GM20431 (cell line): ENCODE measurements around the gene PTGES.

Experiments
- in situ Hi-C: fragments of 300-500 bp; cut with MseI, MboI; formaldehyde crosslinking; loops from one replicate; pipeline ENCODE4 v1.15.0; 2020; ENCODE audit warnings: low sequenced_read_pairs; ENCODE audit not compliant: unreplicated experiment

Gene PTGES

GRCh38 chr9:129701054-129701453 is 51.8 kb downstream of the PTGES start:
- in situ Hi-C loops, result no loop called here

GRCh38 chr9:129698254-129698757 is 54.5 kb downstream of the PTGES start:
- in situ Hi-C loops, result loop anchor here (25.0 kb wide), 1 partner anchor 939 kb away; no protein-coding TSS in a partner anchor

- in situ Hi-C loops, result loop anchor here (25.0 kb wide), 1 partner anchor 940 kb away; no protein-coding TSS in a partner anchor
Measured at GRCh38 chr9:129697656-129698253, 55.1 kb downstream of the PTGES start.

GRCh38 chr9:129696944-129697655 is 55.7 kb downstream of the PTGES start:
- in situ Hi-C loops, result loop anchor here (25.0 kb wide), 1 partner anchor 940 kb away; no protein-coding TSS in a partner anchor

GRCh38 chr9:129695870-129696269 is 57.0 kb downstream of the PTGES start:
- in situ Hi-C loops, result loop anchor here (25.0 kb wide), 1 partner anchor 941 kb away; no protein-coding TSS in a partner anchor

GRCh38 chr9:129694243-129694646 is 58.6 kb downstream of the PTGES start:
- in situ Hi-C loops, result loop anchor here (25.0 kb wide), 1 partner anchor 943 kb away; no protein-coding TSS in a partner anchor

GRCh38 chr9:129693741-129694140 is 59.1 kb downstream of the PTGES start:
- in situ Hi-C loops, result loop anchor here (25.0 kb wide), 1 partner anchor 944 kb away; no protein-coding TSS in a partner anchor

GRCh38 chr9:129692534-129692933 is 60.3 kb downstream of the PTGES start:
- in situ Hi-C loops, result loop anchor here (25.0 kb wide), 1 partner anchor 945 kb away; no protein-coding TSS in a partner anchor
